Lower lobe of right lung (tissue), 2 donors: ENCODE data around the gene COL10A1. TPM values are rescaled to one million over a fixed set of nuclear protein-coding genes. Genes with fewer than 3 reads are reported as not detected.

Experiments used
- ATAC-seq, 2 donors: fragments of 200-7000 bp; cut with Tn5 transposase; one replicate each; pipeline ENCODE4 v1.9.1; 2020 to 2022; ENCODE audit warnings: mild to moderate bottlenecking in 2 of 2, moderate library complexity in 2 of 2
- DNase-seq: peaks from one replicate; pipeline ENCODE4 v3.0.0-alpha.2; 2020
- H3K27ac ChIP-seq: fragments of 200-600 bp; one replicate; pipeline ENCODE4 v1.8.0; 2022
- H3K27me3 ChIP-seq: fragments of 200-600 bp; one replicate; pipeline ENCODE4 v1.8.0; 2022; ENCODE audit warnings: low read depth
- H3K36me3 ChIP-seq: fragments of 200-600 bp; one replicate; pipeline ENCODE4 v1.8.0; 2022; ENCODE audit warnings: mild to moderate bottlenecking
- H3K4me1 ChIP-seq: fragments of 200-600 bp; one replicate; pipeline ENCODE4 v1.8.0; 2022
- H3K4me3 ChIP-seq: fragments of 200-600 bp; one replicate; pipeline ENCODE4 v1.8.0; 2022; ENCODE audit warnings: mild to moderate bottlenecking
- H3K9me3 ChIP-seq: fragments of 200-600 bp; one replicate; pipeline ENCODE4 v1.8.0; 2022
- CTCF ChIP-seq: fragments of 200-600 bp; IDR thresholded peaks from one replicate; pipeline ENCODE4 v1.8.0; 2022; ENCODE audit warnings: antibody characterized with exemption, mild to moderate bottlenecking
- intact Hi-C: fragments of 100-400 bp; cut with DNase I; formaldehyde crosslinking; loops from one replicate; pipeline ENCODE4 v1.11.0; 2022
- total RNA-seq: library from RNA; stranded (reverse); fragmentation: NEBNext Ultra II Directional; extraction: Animal tissue kit (Norgen Biotek cat#: 25700); gene quantifications from one replicate; pipeline ENCODE4 v1.2.1, GENCODE V29; 2021
- donor health status: DM: no; HTN: yes; CAD: no; lungs with severe emphysema.

Gene COL10A1
- total RNA-seq, 1 donor from 2014 or later, result 0.24 TPM

DNA sequence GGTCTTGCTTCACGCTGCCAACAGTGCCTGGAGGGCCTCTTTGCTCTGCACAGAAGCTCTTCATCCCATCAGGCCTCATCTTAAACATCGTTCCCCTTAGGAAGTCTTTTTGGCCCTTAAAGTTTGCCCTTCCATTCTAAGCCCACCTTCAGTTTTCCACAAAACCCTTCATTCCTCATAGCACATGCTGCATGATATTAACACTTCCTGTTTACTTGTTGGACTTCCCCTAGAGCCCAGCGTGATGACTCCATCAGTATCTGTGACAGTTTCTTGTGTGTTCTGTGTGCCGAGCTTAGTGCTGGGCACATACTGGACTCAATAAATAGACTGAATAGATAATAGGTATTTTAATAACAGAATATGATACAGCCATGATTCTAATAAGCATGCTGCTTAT, 23.1 kb downstream of the COL10A1 start:
- Histone ChIP-seq H3K27me3 (no peaks in the 10 kb centered on the region), H3K9me3 (no peaks in the 10 kb centered on the region), H3K4me1 (peaks cover 58% of the 10 kb centered on the region), H3K4me3 (no peak overlapping the region), H3K36me3 (no peaks in the 10 kb centered on the region), H3K27ac (no peak overlapping the region)
- DNase-seq (no peak), ATAC-seq (no peak)
- intact Hi-C loops, result no loop called here
- no peak for TF ChIP-seq CTCF

- peak overlapping the region; percentile 98 for H3K27ac ChIP-seq
- intact Hi-C loops, result no loop called here
- TF ChIP-seq CTCF, result no peak
- no peaks in the 10 kb centered on the region for H3K27me3 ChIP-seq
- H3K36me3 ChIP-seq, result no peaks in the 10 kb centered on the region
- DNase-seq (no peak), ATAC-seq (no peak)
- H3K4me1 ChIP-seq, result peaks cover 56% of the 10 kb centered on the region
- no peaks in the 10 kb centered on the region for H3K9me3 ChIP-seq
- H3K4me3 ChIP-seq, result peak overlapping the region; percentile 84
Observed at GRCh38 chr6:116101790-116102189, 24.1 kb downstream of the COL10A1 start.

DNA sequence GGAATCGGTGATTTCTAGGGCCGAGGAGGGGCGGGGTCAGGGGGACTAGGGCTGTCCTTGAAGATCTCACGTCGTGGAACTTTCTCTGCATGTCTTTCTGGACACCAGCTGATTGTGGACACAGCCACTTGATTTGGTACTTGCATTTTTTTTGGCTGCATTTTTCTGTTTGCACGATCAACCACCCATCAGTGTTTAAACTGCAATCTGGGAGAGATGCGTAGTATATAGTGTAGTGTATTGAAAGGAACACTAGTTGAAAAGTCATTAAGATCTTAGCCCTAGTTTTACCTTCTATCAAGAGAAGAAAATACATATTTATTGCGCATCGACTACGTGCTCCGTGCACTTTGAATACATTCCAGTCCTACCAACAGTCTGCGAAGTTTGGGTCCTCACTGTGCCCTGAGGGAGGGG, 24.6 kb downstream of the COL10A1 start:
- DNase-seq (no peak), ATAC-seq (no peak)
- H3K9me3 ChIP-seq, result peaks cover 3% of the 10 kb centered on the region
- no peak for TF ChIP-seq CTCF
- no peaks in the 10 kb centered on the region for H3K36me3 ChIP-seq
- intact Hi-C loops, result no loop called here
- peaks cover 52% of the 10 kb centered on the region for H3K4me1 ChIP-seq
- no peaks in the 10 kb centered on the region for H3K27me3 ChIP-seq
- peak overlapping the region; percentile 98 for H3K27ac ChIP-seq
- H3K4me3 ChIP-seq, result peak overlapping the region; percentile 84

- TF ChIP-seq CTCF, result peak; percentile 50
- H3K4me1 ChIP-seq, result peaks cover 46% of the 10 kb centered on the region
- H3K9me3 ChIP-seq, result peaks cover 9% of the 10 kb centered on the region
- DNase-seq (peak; percentile 90), ATAC-seq (peak; percentile 98)
- no peaks in the 10 kb centered on the region for H3K27me3 ChIP-seq
- no peaks in the 10 kb centered on the region for H3K36me3 ChIP-seq
- H3K27ac ChIP-seq, result peak within 1 kb of the TSS; percentile 98
- H3K4me3 ChIP-seq, result peak within 1 kb of the TSS; percentile 84
- intact Hi-C loops, result no loop called here
Observed at GRCh38 chr6:116100419-116101301, 25.3 kb downstream of the COL10A1 start, which contains the start of gene NT5DC1. Gene NT5DC1, plus strand, starts transcription at chr6:116100853. Its CDS starts 78 bp downstream, at chr6:116100931.

GRCh38 chr6:116099036-116099435, 26.9 kb downstream of the COL10A1 start:
- no peaks in the 10 kb centered on the region for H3K27me3 ChIP-seq
- H3K4me1 ChIP-seq, result peaks cover 32% of the 10 kb centered on the region
- no peak for TF ChIP-seq CTCF
- intact Hi-C loops, result loop anchor here (5.0 kb wide), 1 partner anchor 87 kb away; no protein-coding TSS in a partner anchor
- no peaks in the 10 kb centered on the region for H3K36me3 ChIP-seq
- H3K27ac ChIP-seq, result no peak overlapping the region
- peaks cover 13% of the 10 kb centered on the region for H3K9me3 ChIP-seq
- H3K4me3 ChIP-seq, result no peak overlapping the region
- ATAC-seq, result no peak
- no peak for DNase-seq
